A549 (cell line): ENCODE data around the gene IL21R. TPM values are rescaled to one million over a fixed set of nuclear protein-coding genes. Genes with fewer than 3 reads are reported as not detected.

Experiments
- ATAC-seq, 2 experiments: fragments of 200-7000 bp in 1 of 2; fragments of >200 bp in 1 of 2; cut with Nextera tagmentation in 1 of 2; cut with Tn5 transposase in 1 of 2; 3 replicates each; pipeline versions ENCODE4 v1.8.0 to v1.9.1; 2018 to 2020; ENCODE audit warnings: mild to moderate bottlenecking in 1 of 2, moderate library complexity in 1 of 2
- CTCF ChIA-PET: fragments of 300-600 bp; sonication (Branson Sonifier 250); formaldehyde crosslinking; extraction: SDS; loops from one replicate; lab custom pipeline; 2021; ENCODE audit warnings: antibody characterized with exemption, inconsistent platforms; lab: Yijun Ruan, JAX
- POLR2A ChIA-PET: fragments of 350-600 bp; formaldehyde crosslinking; extraction: SDS; loops from one replicate; lab custom pipeline; 2021; ENCODE audit warnings: antibody characterized with exemption, inconsistent platforms; lab: Yijun Ruan, JAX
- DNase-seq, 2 experiments: peaks; one replicate each; pipeline versions ENCODE4 v3.0.0 to v3.0.0-alpha.2; 2011 to 2016; ENCODE audit warnings: low read depth in 1 of 2, low spot score in 1 of 2
- FAIRE-seq: peaks from 2 replicates; lab custom pipeline; 2011; peaks lifted over from hg19 to GRCh38; lab: Jason Lieb, UNC
- H3K27ac ChIP-seq, 2 experiments: fragments of >200 bp; sonication (Bioruptor Twin); formaldehyde crosslinking; 3 replicates each; pipeline ENCODE4 v1.5.1; 2016 to 2017
- H3K4me1 ChIP-seq: fragments of >200 bp; sonication (Bioruptor Twin); formaldehyde crosslinking; 3 replicates; pipeline ENCODE4 v1.6.1; 2016
- H3K4me2 ChIP-seq: fragments of >200 bp; sonication (Bioruptor Twin); formaldehyde crosslinking; 3 replicates; pipeline ENCODE4 v1.6.1; 2016
- H3K4me3 ChIP-seq: fragments of >200 bp; sonication (Bioruptor Twin); formaldehyde crosslinking; 3 replicates; pipeline ENCODE4 v1.5.1; 2016
- H3K9me3 ChIP-seq: fragments of >200 bp; sonication (Bioruptor Twin); formaldehyde crosslinking; 3 replicates; pipeline ENCODE4 v1.6.1; 2016
- ATOH8 ChIP-seq: fragments of 250-450 bp; sonication (Bioruptor Pico); IDR thresholded peaks from 2 replicates; pipeline ENCODE4 v1.5.0; 2020; ENCODE audit warnings: low read depth, mild to moderate bottlenecking, moderate library complexity
- BCL3 ChIP-seq: fragments of >200 bp; sonication (Bioruptor Twin); formaldehyde crosslinking; IDR thresholded peaks from 3 replicates; pipeline ENCODE4 v1.6.1; 2016
- CEBPB ChIP-seq, 2 experiments: fragments of >200 bp in 1 of 2; sonication (Bioruptor Twin) in 1 of 2; formaldehyde crosslinking in 1 of 2; IDR thresholded peaks; 2 replicates each; pipeline ENCODE4 v1.6.1; 2012 to 2016
- CHD2 ChIP-seq: fragments of 150-350 bp; IDR thresholded peaks from 2 replicates; pipeline ENCODE4 v1.6.1; 2014; ENCODE audit warnings: low read length; ENCODE audit not compliant: partially characterized antibody
- CHD4 ChIP-seq: fragments of 200-600 bp; sonication (generic); IDR thresholded peaks from 2 replicates; pipeline ENCODE4 v1.6.1; 2016; ENCODE audit warnings: antibody characterized with exemption, mild to moderate bottlenecking, borderline replicate concordance
- CTCF ChIP-seq: fragments of >200 bp; sonication (Bioruptor Twin); formaldehyde crosslinking; IDR thresholded peaks from 3 replicates; pipeline ENCODE4 v1.5.1; 2016
- ELK1 ChIP-seq: fragments of 150-350 bp; IDR thresholded peaks from 2 replicates; pipeline ENCODE4 v1.6.1; 2014; ENCODE audit warnings: low read depth, mild to moderate bottlenecking, low read length
- FOSB ChIP-seq: fragments of 250-450 bp; sonication (Bioruptor Pico); IDR thresholded peaks from 2 replicates; pipeline ENCODE4 v1.5.0; 2020; ENCODE audit warnings: mild to moderate bottlenecking, moderate library complexity
- FOXS1 ChIP-seq: fragments of 250-450 bp; sonication (Bioruptor Pico); IDR thresholded peaks from 2 replicates; pipeline ENCODE4 v1.5.0; 2020; ENCODE audit warnings: mild to moderate bottlenecking, moderate library complexity
- HMGXB4 ChIP-seq: fragments of 250-450 bp; sonication (Bioruptor Pico); IDR thresholded peaks from 2 replicates; pipeline ENCODE4 v1.5.0; 2021; ENCODE audit warnings: mild to moderate bottlenecking, moderate library complexity, borderline replicate concordance
- HOXB13 ChIP-seq: fragments of 250-450 bp; sonication (Bioruptor Pico); IDR thresholded peaks from 2 replicates; pipeline ENCODE4 v1.5.0; 2020; ENCODE audit warnings: low read depth, mild to moderate bottlenecking, moderate library complexity
- JUNB ChIP-seq: fragments of >200 bp; sonication (Bioruptor Twin); formaldehyde crosslinking; IDR thresholded peaks from 2 replicates; pipeline ENCODE4 v1.6.1; 2016
- NFE2L2 ChIP-seq: fragments of 150-350 bp; conservative IDR thresholded peaks from 2 replicates; pipeline ENCODE4 v1.6.1; 2014; ENCODE audit warnings: low read length
- PHF8 ChIP-seq: fragments of 200-600 bp; sonication (generic); IDR thresholded peaks from 2 replicates; pipeline ENCODE4 v1.6.1; 2016; ENCODE audit warnings: low read depth, mild to moderate bottlenecking, antibody characterized with exemption, moderate library complexity, borderline replicate concordance
- POLR2A ChIP-seq: IDR thresholded peaks from 2 replicates; pipeline ENCODE4 v1.6.1; 2012; ENCODE audit warnings: mild to moderate bottlenecking, low read length
- RCOR1 ChIP-seq: fragments of 150-350 bp; IDR thresholded peaks from 2 replicates; pipeline ENCODE4 v1.6.1; 2014; ENCODE audit warnings: antibody characterized with exemption, low read length, low read depth
- SMC3 ChIP-seq: fragments of >200 bp; sonication (Bioruptor Twin); formaldehyde crosslinking; IDR thresholded peaks from 3 replicates; pipeline ENCODE4 v1.6.1; 2018; ENCODE audit warnings: inconsistent platforms
- TFCP2L1 ChIP-seq: fragments of 250-450 bp; sonication (Bioruptor Pico); IDR thresholded peaks from 2 replicates; pipeline ENCODE4 v1.5.0; 2021; ENCODE audit warnings: mild to moderate bottlenecking
- ZNF302 ChIP-seq: fragments of 250-450 bp; sonication (Bioruptor Pico); IDR thresholded peaks from 2 replicates; pipeline ENCODE4 v1.9.0; 2021; ENCODE audit warnings: inconsistent platforms, mild to moderate bottlenecking, moderate library complexity
- ZSCAN20 ChIP-seq: fragments of 250-450 bp; sonication (Bioruptor Pico); IDR thresholded peaks from 2 replicates; pipeline ENCODE4 v1.8.0; 2022; ENCODE audit warnings: mild to moderate bottlenecking, moderate library complexity
- WGBS: methylation state at CpG from one replicate; pipeline ENCODE4 v1.1.6; 2017; ENCODE audit errors: missing lambda C conversion rate; 5-methylcytosine and 5-hydroxymethylcytosine counted together
- polyA plus RNA-seq, 4 experiments: library from polyadenylated mRNA; depleted of rRNA in 3 of 4; stranded (reverse); fragments of >200 nt; fragmentation: RNase III in 1 of 4; extraction: RNeasy Plus Mini Kit Qiagen cat#74134 plus additional on column Dnase treatment in 1 of 4; gene quantifications; 2 replicates in 3 of 4; 3 replicates in 1 of 4; pipeline ENCODE4 v1.2.3, GENCODE V29; 2011 to 2017

IL21R gene
- polyA plus RNA-seq, 2 of the 4 experiments (the other 2 are of a cell fraction) = 0.04 to 0.09 TPM

GRCh38 chr16:27465483-27465879 lies 63.5 kb downstream of the IL21R start:
- Histone ChIP-seq H3K4me3 (no peak overlapping the region), H3K4me1 (no peaks in the 10 kb centered on the region)
- 89% methylated on average over 8 of the region's 8 CpGs for WGBS
- CTCF ChIA-PET = interaction anchor here (0.9 to 1.7 kb wide), 4 partner anchors 18 to 98 kb away, joined by 3 to 4 read pairs (median 4); no protein-coding TSS in a partner anchor
- FAIRE-seq (no peak), DNase-seq (no peak)
- TF ChIP-seq ELK1 = no peak
- TF ChIP-seq, all 56 proteins: peak for 0
- H3K4me2 ChIP-seq = no peak overlapping the region
- POLR2A ChIA-PET = no interaction called here
- no peak overlapping the region for H3K27ac ChIP-seq
- H3K9me3 ChIP-seq = no peaks in the 10 kb centered on the region
- no peak for ATAC-seq

- no peak for FAIRE-seq
Measured at GRCh38 chr16:27468941-27469531, 67.1 kb downstream of the IL21R start.

GRCh38 chr16:27470567-27471431 lies 68.8 kb downstream of the IL21R start:
- FAIRE-seq = no peak
- no peaks in the 10 kb centered on the region for H3K9me3 ChIP-seq
- no peak overlapping the region for H3K4me3 ChIP-seq
- WGBS = 86% methylated on average over 26 of the region's 28 CpGs
- no peak for DNase-seq
- no peak overlapping the region for H3K4me2 ChIP-seq
- CTCF ChIA-PET = interaction anchor here (1.1 kb wide), 1 partner anchor 25 kb away, joined by 3 read pairs; no protein-coding TSS in a partner anchor
- H3K4me1 ChIP-seq = no peaks in the 10 kb centered on the region
- ATAC-seq = peak in 1 of 2 experiments; percentile 42; a peak in 3 of 6 replicates
- POLR2A ChIA-PET = no interaction called here
- no peak overlapping the region for H3K27ac ChIP-seq
- TF ChIP-seq ZNF302 (CRISPR knock-in tag) (no peak), HOXB13 (CRISPR knock-in tag) (no peak), JUNB (no peak), CHD2 (no peak), RCOR1 (no peak), ATOH8 (CRISPR knock-in tag) (no peak), CTCF (no peak), ZSCAN20 (CRISPR knock-in tag) (no peak), ELK1 (no peak), PHF8 (no peak), CHD4 (no peak), NFE2L2 (no peak), BCL3 (no peak), TFCP2L1 (no peak), FOSB (CRISPR knock-in tag) (no peak), SMC3 (no peak)

More at GRCh38 chr16:27468941-27469531, 67.1 kb downstream of the IL21R start:
- Histone ChIP-seq H3K9me3 (no peaks in the 10 kb centered on the region), H3K4me3 (no peak overlapping the region), H3K4me1 (no peaks in the 10 kb centered on the region), H3K4me2 (no peak overlapping the region), H3K27ac (no peak overlapping the region)
- TF ChIP-seq PHF8 = no peak
- no peak for TF ChIP-seq CEBPB (IDR thresholded peaks at IDR 0.05)
- no peak for TF ChIP-seq TFCP2L1
- no peak for TF ChIP-seq HMGXB4 (CRISPR knock-in tag)
- TF ChIP-seq FOXS1 (CRISPR knock-in tag) = no peak
- TF ChIP-seq CHD4 = no peak
- TF ChIP-seq POLR2A = no peak
- ATAC-seq (no peak), DNase-seq (no peak)
- POLR2A ChIA-PET = no interaction called here
- CTCF ChIA-PET = no interaction called here
- WGBS = 93% methylated on average over 21 of the region's 22 CpGs
